Right cardiac atrium (tissue), 5 donors: ENCODE measurements around the gene HIRA. TPM values are rescaled to one million over a fixed set of nuclear protein-coding genes. Genes with fewer than 3 reads are reported as not detected.

Experiments
- ATAC-seq, 2 donors: fragments of 200-7000 bp; cut with Tn5 transposase; one replicate each; pipeline versions ENCODE4 v1.8.0 to v1.9.1; 2020; ENCODE audit warnings: moderate library complexity in 2 of 2, mild to moderate bottlenecking in 1 of 2
- DNase-seq, 3 donors: peaks; one replicate each; pipeline ENCODE4 v3.0.0-alpha.2; 2020
- H3K27ac ChIP-seq: one replicate; pipeline ENCODE4 v1.5.1; 2013; ENCODE audit warnings: mild to moderate bottlenecking, low read length, control low read depth, moderate library complexity
- H3K27me3 ChIP-seq: one replicate; pipeline ENCODE4 v1.6.1; 2013; ENCODE audit not compliant: control insufficient read depth, insufficient read depth
- H3K4me1 ChIP-seq: one replicate; pipeline ENCODE4 v1.6.1; 2013; ENCODE audit warnings: low read length; ENCODE audit not compliant: control insufficient read depth, insufficient read depth
- H3K4me3 ChIP-seq: one replicate; pipeline ENCODE4 v1.5.1; 2013; ENCODE audit warnings: low read length, control low read depth
- H3K9me3 ChIP-seq: one replicate; pipeline ENCODE4 v1.6.1; 2013; ENCODE audit warnings: low read length; ENCODE audit not compliant: control insufficient read depth
- WGBS: extraction: QIAGEN DNeasy Blood & Tissue Kit; methylation state at CpG from one replicate; pipeline ENCODE4 v1.1.7; 2013; 5-methylcytosine and 5-hydroxymethylcytosine counted together
- intact Hi-C, 4 donors: fragments of 100-400 bp; cut with DNase I; formaldehyde crosslinking; loops; one replicate each; pipeline versions ENCODE4 v1.11.0 to v1.14.0; 2022 to 2023
- polyA plus RNA-seq: library from polyadenylated mRNA; stranded (reverse); fragments of 200-250 nt; gene quantifications from one replicate; pipeline ENCODE4 v1.2.3, GENCODE V29; 2013
- total RNA-seq, 4 donors: library from RNA; stranded (reverse); fragmentation: NEBNext Ultra II Directional; extraction: Animal tissue kit (Norgen Biotek cat#: 25700); gene quantifications; one replicate each; pipeline ENCODE4 v1.2.1, GENCODE V29; 2021
- donor health status: healthy with polysubstance abuse.
- donor health status: DM: no; HTN: yes; CAD: no.
- donor health status: DM: no; HTN: no; CAD: no.
- donor health status: DM: no; HTN: yes; CAD: no; lungs with severe emphysema.
- donor health status: DM: yes; HTN: yes; CAD: no.

The HIRA gene
- total and polyA plus RNA-seq, 5 donors, result 6.2 to 16.1 (median 14.1) TPM

DNA sequence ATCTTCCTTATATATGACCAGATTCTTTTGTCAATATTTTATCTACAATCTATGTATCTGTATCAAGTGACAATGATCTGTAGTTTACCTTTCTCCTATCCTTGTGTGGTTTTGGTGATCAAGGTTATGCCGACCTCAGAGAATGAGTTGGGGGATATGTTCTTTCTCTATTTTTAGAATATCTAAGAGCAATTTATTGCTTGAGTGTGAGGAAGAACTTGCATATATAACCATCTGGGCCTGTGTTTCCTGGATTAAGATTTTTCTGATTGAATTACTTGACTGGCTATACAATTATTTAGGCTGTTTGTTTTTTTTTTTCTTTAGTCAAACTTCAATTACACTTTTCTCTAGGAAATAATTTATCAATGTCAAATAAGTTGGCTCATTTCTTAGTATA lies 30.0 kb upstream of the HIRA start:
- no peaks in the 10 kb centered on the region for H3K4me1 ChIP-seq
- H3K27me3 ChIP-seq, result no peaks in the 10 kb centered on the region
- no peak overlapping the region for H3K27ac ChIP-seq
- DNase-seq, result no peak
- 89% methylated on average over 1 of the region's 1 CpG for WGBS
- H3K4me3 ChIP-seq, result no peak overlapping the region
- intact Hi-C loops, result no loop called here
- ATAC-seq, result no peak
- no peaks in the 10 kb centered on the region for H3K9me3 ChIP-seq

DNA sequence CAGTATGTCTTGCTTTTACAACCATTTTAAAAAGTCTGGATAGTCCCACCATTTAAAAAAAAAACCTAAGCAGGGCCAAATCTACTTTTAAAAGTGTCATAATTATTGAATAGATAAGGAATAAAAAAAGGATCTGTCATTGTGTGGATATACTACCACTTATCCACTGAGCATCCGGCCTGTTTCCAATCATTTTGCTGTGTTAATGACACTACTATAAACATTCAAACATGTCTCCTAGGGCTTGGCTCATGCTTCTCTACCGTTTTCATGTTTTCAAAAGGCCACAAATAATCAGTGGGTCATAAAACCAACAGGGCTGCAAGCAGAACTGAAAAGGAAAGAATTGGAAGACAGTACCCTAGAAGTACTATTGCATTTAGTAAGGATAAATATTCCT lies 28.5 kb upstream of the HIRA start:
- ATAC-seq (no peak), DNase-seq (no peak)
- Histone ChIP-seq H3K27me3 (no peaks in the 10 kb centered on the region), H3K9me3 (no peaks in the 10 kb centered on the region), H3K4me3 (no peak overlapping the region), H3K27ac (no peak overlapping the region), H3K4me1 (no peaks in the 10 kb centered on the region)
- 81% methylated on average over 2 of the region's 2 CpGs for WGBS
- intact Hi-C loops, result no loop called here

DNA sequence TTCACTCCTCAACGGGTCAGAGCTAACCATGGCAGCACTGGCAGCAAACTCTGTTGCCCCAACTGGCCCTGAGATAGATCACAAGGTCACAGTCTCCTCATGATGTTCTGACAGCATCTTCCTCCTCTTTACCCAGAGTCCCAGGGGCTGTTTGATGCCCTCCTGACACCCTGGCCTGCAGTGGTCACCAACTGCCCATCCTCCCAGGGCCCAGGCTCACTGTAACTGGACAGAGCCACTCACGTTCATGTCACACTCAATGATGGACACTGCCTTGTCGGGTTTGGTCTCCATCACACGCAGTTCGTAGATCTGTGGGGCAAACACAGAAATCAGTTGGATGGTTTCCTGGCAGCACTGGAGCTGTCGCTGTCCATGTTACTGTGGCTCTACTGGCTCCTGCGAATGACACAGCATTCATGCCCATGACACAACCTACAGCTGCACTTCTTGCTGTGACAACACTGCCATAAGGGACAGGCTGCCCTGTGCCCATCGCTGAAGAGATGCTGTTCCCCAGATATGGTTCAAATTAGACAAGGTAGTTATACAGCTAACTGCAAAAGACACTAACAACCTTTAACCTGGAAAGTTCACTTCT lies 26.4 kb upstream of the HIRA start:
- intact Hi-C loops, result no loop called here
- Histone ChIP-seq H3K4me3 (no peak overlapping the region), H3K27me3 (no peaks in the 10 kb centered on the region), H3K4me1 (no peaks in the 10 kb centered on the region), H3K9me3 (no peaks in the 10 kb centered on the region), H3K27ac (no peak overlapping the region)
- 95% methylated on average over 8 of the region's 8 CpGs for WGBS
- no peak for ATAC-seq
- no peak for DNase-seq

DNA sequence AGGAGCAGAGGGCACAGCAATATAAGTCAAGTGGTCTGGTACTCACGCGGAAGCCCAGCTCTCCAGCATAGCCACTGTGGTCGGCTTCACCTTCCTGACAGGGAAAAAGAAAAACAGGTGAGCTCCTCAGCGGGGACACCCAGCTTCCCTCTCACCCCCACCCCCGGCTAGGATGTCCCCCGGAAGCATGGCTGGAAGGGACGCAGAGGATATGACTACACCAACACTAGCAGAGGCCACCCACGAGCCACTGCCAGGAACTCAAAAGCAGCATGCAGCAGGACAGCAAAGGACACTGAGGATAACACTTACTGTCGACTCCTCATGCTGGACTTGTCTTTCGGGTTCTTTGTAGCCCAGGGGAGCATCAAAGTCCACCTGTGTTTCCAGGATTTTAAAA lies 25.0 kb upstream of the HIRA start:
- no peaks in the 10 kb centered on the region for H3K9me3 ChIP-seq
- WGBS, result 92% methylated on average over 10 of the region's 10 CpGs
- no peak overlapping the region for H3K4me3 ChIP-seq
- H3K4me1 ChIP-seq, result no peaks in the 10 kb centered on the region
- ATAC-seq (no peak), DNase-seq (no peak)
- H3K27ac ChIP-seq, result no peak overlapping the region
- H3K27me3 ChIP-seq, result no peaks in the 10 kb centered on the region
- intact Hi-C loops, result no loop called here

DNA sequence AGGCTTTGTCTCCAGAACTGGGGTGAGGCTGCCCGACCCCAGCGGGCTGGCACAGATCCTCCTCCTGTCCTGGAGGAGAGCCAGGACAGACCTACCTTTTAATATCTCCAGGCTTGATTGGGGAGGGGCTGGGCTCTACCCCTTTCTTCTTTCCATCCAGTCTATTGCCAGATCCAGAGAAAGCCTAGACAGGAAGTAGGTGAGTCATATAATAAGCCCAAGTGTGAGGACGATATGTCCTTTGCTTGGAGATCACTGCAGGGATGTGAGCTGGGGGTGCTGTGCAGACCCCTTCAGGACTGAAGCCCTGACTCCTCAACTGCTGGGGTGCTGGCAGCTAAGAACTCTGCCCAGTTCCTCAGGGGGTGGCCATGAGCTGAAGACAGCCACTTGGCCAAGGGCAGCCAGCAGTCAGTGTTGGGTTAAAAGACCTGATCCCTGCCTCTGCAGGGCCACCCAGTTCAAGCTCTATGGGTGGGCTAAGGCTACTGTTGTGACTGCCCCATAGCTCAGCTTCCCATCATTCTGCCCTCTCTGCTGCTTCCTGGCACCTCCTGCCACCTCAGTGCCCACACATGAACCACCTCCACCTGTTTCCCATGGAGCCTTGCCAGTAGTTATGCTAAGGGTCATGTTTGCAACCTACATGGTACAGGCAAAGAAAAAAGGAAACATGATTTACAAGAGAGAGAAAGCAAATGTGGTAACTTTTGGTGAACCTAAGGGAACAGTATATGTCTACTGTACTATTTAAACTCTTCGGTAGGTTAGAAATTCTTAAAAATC lies 24.2 kb upstream of the HIRA start:
- H3K27ac ChIP-seq, result no peak overlapping the region
- H3K9me3 ChIP-seq, result no peaks in the 10 kb centered on the region
- no peaks in the 10 kb centered on the region for H3K4me1 ChIP-seq
- intact Hi-C loops, result no loop called here
- H3K27me3 ChIP-seq, result no peaks in the 10 kb centered on the region
- WGBS, result 77% methylated on average over 4 of the region's 4 CpGs
- DNase-seq (no peak), ATAC-seq (peak in 1 of 2 donors; percentile 13)
- no peak overlapping the region for H3K4me3 ChIP-seq

DNA sequence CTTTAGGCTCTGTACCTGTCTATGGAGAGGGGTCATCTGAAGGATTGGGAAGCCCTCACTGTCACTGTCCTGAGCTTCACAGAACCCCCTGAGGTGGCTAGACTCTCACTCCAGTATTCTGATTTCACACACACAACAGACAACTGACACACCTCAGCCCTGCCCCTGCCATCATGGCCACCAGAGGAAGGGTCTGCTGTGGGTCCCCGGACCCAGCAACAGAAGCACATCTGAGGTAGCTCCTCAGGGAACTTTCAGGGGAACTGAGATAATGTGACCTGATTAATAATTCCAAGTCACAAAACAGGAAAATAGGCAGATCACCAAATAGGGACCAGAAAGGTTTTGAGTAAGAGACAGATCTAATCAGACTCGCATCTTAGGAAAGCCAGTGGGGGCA lies 23.5 kb upstream of the HIRA start:
- DNase-seq (no peak), ATAC-seq (no peak)
- no peak overlapping the region for H3K4me3 ChIP-seq
- intact Hi-C loops, result no loop called here
- H3K27me3 ChIP-seq, result no peaks in the 10 kb centered on the region
- H3K27ac ChIP-seq, result no peak overlapping the region
- H3K9me3 ChIP-seq, result no peaks in the 10 kb centered on the region
- no peaks in the 10 kb centered on the region for H3K4me1 ChIP-seq
- WGBS, result 96% methylated on average over 2 of the region's 2 CpGs

DNA sequence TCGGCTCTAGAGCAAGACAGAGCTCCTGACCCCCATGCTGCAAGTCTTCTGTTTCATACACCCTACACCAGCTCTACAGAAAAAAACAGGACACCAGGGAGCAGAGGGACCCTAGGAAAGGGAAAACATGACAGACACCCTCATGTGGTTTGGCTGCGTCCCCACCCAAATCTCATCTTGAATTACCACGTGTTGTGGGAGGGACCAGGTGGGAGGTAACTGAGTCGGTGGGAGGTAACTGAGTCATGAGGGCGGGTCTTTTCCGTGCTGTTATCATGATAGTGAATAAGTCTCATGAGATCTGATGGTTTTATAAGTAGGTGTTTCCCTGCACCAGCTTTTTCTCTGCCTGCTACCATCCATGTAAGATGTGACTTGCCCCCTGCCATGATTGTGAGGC lies 22.6 kb upstream of the HIRA start:
- ATAC-seq (no peak), DNase-seq (no peak)
- no peaks in the 10 kb centered on the region for H3K4me1 ChIP-seq
- H3K9me3 ChIP-seq, result no peaks in the 10 kb centered on the region
- no peak overlapping the region for H3K27ac ChIP-seq
- H3K4me3 ChIP-seq, result no peak overlapping the region
- intact Hi-C loops, result no loop called here
- 83% methylated on average over 6 of the region's 6 CpGs for WGBS
- H3K27me3 ChIP-seq, result no peaks in the 10 kb centered on the region

DNA sequence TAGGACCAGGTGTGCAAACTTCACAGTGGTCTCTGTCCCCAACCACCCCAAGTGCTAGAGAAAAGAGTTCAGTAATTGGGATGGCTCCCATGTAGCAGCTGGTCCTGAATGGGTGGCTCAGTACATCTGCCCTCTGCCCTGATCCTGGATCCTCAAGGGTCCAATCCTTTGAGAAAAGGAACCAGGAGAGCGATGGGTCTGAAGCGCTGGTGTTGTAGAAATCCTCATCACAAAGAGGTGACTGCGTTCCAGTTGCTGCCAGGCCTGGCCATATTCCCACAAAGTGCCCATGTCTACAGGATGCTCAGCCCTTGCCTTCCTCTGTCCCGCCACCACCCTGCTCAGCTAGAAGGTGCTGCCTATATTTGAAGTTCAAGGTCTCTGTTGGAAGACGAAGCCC lies 22.2 kb upstream of the HIRA start:
- H3K4me1 ChIP-seq, result no peaks in the 10 kb centered on the region
- no peaks in the 10 kb centered on the region for H3K27me3 ChIP-seq
- H3K4me3 ChIP-seq, result no peak overlapping the region
- WGBS, result 95% methylated on average over 5 of the region's 5 CpGs
- no peak for DNase-seq
- ATAC-seq, result no peak
- H3K27ac ChIP-seq, result no peak overlapping the region
- intact Hi-C loops, result no loop called here
- no peaks in the 10 kb centered on the region for H3K9me3 ChIP-seq

DNA sequence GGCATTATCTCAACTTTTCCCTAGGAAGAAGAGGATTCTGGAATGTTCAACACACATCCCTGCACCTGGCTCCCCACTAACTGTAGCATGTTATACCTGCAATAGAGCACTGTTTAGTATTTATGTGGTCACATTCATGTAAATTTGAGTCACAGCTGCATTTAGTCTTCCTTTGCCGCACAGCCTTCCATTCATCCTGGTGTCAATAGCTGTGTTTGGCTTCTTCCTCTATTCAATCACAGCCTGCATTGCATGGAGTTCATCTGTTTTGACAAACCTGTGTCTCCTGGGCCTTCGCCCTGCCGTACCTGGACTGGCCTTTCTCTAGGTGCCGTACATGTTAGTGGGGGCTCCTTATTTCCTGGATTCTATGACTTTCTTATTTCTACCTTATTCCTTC lies 20.0 kb upstream of the HIRA start:
- H3K4me3 ChIP-seq, result no peak overlapping the region
- H3K27ac ChIP-seq, result no peak overlapping the region
- H3K27me3 ChIP-seq, result no peaks in the 10 kb centered on the region
- intact Hi-C loops, result no loop called here
- no peak for DNase-seq
- H3K9me3 ChIP-seq, result no peaks in the 10 kb centered on the region
- no peak for ATAC-seq
- peaks cover 7% of the 10 kb centered on the region for H3K4me1 ChIP-seq
- 95% methylated on average over 4 of the region's 4 CpGs for WGBS

DNA sequence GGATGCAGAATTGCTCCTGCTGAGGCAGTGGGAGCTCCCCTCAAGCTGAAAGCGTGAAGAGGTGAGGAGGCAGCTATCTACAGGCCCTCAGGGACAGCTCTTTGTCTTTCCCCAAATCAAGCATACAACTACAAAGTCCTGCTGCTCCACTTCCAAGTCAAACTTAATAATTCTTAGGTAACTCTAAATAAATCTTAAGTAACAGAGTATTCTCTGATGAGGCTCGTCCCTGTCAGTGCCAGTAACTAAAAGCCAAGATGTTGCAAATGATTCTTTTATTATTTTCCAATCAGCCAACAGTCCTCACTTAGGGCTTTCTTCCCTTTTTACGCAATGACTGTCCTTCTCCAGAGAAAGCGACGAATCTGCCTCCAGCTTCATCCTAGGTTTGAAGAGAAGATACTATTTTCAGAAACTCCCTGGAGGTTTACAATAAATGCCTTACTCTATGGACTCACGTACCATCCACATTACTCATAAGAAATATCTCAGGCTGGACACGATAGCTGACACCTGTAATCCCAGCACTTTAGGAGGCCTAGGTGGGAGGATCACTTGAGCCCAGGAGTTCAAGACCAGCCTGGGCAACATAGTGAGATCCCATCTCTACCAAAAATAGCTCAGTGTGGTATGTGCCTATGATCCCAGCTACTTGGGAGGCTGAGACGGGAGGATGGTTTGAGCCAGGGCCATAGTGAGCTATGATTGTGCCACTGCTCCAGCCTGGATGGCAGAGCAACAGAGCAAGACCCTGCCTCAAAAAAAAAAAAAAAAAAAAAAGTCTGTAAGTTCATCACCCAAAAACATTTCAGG lies 19.0 kb upstream of the HIRA start:
- intact Hi-C loops, result no loop called here
- Histone ChIP-seq H3K4me3 (no peak overlapping the region), H3K27ac (no peak overlapping the region), H3K9me3 (no peaks in the 10 kb centered on the region), H3K4me1 (peaks cover 10% of the 10 kb centered on the region), H3K27me3 (no peaks in the 10 kb centered on the region)
- 88% methylated on average over 8 of the region's 8 CpGs for WGBS
- no peak for ATAC-seq
- no peak for DNase-seq

DNA sequence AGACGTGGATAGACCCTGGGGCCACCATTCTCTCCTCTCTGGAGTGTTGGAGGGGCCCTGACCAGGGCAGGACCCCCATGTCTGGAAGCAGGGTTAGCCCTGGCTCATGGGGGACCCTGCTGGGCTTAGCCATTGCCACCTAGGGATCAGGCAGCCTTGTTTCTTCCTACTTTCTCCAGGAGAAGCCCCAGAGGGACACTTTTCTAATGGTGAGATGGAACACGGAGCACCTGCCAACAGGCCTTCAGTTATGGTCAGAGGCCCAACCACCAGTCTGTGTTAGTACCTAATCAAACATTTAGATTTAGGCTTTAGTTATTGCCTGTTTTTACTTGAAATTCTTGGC lies 17.9 kb upstream of the HIRA start:
- Histone ChIP-seq H3K9me3 (no peaks in the 10 kb centered on the region), H3K4me1 (peaks cover 13% of the 10 kb centered on the region), H3K27ac (no peak overlapping the region), H3K27me3 (no peaks in the 10 kb centered on the region), H3K4me3 (no peak overlapping the region)
- intact Hi-C loops, result no loop called here
- DNase-seq (no peak), ATAC-seq (no peak)
- 80% methylated on average over 2 of the region's 2 CpGs for WGBS
